ENCODE data around the gene ECSCR.
"Not testable (repeated sequence)": the region's sequence is repeated elsewhere in the genome, so short reads cannot be mapped to it uniquely, and the experiment has no call there.

ECSCR gene

DNA sequence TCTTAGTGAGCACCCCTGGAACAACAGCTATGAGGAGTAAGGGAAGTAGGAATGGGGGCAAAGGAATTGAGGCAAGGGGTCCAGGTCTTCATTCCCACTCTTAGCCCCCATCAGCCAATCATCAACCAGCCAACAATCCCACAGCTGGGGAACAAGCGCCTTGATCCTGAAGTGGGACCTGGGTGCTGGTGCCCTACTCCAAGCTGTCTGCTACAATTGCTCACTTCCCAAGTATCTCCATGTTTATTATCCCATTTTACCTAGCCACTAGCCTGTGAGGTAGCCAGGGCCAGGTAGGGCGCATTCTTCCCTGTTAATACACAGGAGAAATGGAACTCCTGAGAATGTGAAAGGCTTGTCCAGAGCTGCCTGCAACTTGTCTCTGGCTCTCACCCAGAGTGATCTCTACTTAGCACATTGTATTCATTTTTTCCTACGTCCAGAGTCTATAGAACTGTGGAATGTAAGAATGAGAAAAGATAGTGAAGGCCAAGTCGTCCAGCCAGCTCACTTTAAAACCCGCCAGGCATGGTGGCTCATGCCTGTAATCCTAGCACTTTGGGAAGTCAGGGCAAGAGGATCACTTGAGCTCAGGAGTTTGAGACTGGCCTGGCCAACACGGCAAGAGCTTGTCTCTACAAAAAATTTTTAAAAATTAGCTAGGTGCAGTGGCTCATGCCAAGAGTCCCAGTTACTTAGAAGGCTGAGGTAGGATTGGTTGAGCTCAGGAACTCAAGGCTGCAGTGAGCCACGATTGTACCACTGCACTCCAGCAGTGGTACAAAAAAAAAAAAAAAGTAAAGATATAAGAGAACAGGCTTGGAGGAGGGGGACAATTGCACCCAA lies 17.0 kb downstream of the ECSCR start:
- Histone ChIP-seq H3K4me3 (ENCODE audit: low read length) (no peak overlapping the region), H3K9me3 (ENCODE audit: control insufficient read depth, insufficient read depth, low read length) (no peaks in the 10 kb centered on the region), H3K27ac (ENCODE audit: low read length) (no peak overlapping the region), H3K4me1 (ENCODE audit: control insufficient read depth, insufficient read depth, low read length) (no peaks in the 10 kb centered on the region), H3K36me3 (ENCODE audit: control insufficient read depth, insufficient read depth, low read length) (no peaks in the 10 kb centered on the region), H3K27me3 (ENCODE audit: control insufficient read depth, insufficient read depth, low read length) (no peaks in the 10 kb centered on the region)
- WGBS (ENCODE audit: insufficient coverage, insufficient read length), result no CpG with 5 or more reads among the region's 7 CpGs
- no peak for DNase-seq (ENCODE audit: low read depth, low spot score)

DNA sequence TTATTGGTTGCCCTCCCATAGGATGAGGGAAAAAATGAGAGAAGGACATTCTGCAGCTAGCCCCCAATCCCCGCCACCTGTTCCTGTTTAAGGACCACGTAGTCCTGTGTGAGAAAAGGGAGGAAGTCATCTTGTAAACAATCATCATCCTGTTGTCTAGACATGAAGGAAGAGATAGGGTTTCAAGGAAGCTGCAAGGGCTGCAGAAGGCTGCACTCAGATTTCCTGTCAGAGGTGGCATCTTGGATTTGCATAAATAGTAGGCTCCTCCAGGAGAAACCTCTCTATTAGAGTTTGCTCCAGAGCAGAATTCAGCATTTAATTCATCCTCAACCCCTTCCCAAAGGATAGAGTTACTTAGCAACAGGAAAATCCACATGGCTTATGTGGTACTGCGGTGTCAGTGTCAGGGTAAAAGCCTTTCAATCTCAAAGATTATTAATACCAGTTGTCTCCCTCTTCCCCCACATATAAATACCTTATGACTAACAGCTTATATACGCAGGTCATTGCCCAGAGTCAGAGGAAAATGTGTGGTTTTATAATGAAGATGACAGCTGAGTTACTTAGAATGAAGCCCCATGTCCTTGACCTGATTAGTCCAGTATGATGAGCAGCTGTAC lies 18.6 kb downstream of the ECSCR start:
- Histone ChIP-seq H3K27me3 (ENCODE audit: control insufficient read depth, insufficient read depth, low read length) (no peaks in the 10 kb centered on the region), H3K36me3 (ENCODE audit: control insufficient read depth, insufficient read depth, low read length) (no peaks in the 10 kb centered on the region), H3K27ac (ENCODE audit: low read length) (no peak overlapping the region), H3K4me1 (ENCODE audit: control insufficient read depth, insufficient read depth, low read length) (peaks cover 1% of the 10 kb centered on the region; the same call in 1 of the 2 replicates), H3K4me3 (ENCODE audit: low read length) (no peak overlapping the region), H3K9me3 (ENCODE audit: control insufficient read depth, insufficient read depth, low read length) (no peaks in the 10 kb centered on the region)
- DNase-seq (ENCODE audit: low read depth, low spot score), result no peak
- no CpG with 5 or more reads among the region's 4 CpGs for WGBS (ENCODE audit: insufficient coverage, insufficient read length)

DNA sequence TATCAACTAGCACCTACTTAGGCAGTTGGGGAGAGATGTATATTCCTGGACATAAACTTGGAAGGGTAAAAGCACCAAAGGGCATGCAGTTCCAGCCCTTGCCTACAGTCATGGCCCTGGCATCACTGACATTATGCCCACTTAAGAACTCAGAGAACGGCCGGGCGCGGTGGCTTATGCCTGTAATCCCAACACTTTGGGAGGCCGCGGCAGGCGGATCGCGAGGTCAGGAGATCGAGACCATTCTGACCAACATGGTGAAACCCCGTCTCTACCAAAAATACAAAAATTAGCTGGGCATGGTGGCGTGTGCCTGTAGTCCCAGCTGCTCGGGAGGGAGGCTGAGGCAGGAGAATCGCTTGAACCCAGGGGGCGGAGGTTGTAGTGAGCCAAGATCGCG lies 22.1 kb downstream of the ECSCR start:
- H3K9me3 ChIP-seq (ENCODE audit: control insufficient read depth, insufficient read depth, low read length); H3K4me1 ChIP-seq (ENCODE audit: control insufficient read depth, insufficient read depth, low read length); H3K4me3 ChIP-seq (ENCODE audit: low read length); H3K27ac ChIP-seq (ENCODE audit: low read length); H3K36me3 ChIP-seq (ENCODE audit: control insufficient read depth, insufficient read depth, low read length); DNase-seq (ENCODE audit: low read depth, low spot score); H3K27me3 ChIP-seq (ENCODE audit: control insufficient read depth, insufficient read depth, low read length): not testable (repeated sequence)
- WGBS (ENCODE audit: insufficient coverage, insufficient read length), result no CpG with 5 or more reads among the region's 17 CpGs

DNA sequence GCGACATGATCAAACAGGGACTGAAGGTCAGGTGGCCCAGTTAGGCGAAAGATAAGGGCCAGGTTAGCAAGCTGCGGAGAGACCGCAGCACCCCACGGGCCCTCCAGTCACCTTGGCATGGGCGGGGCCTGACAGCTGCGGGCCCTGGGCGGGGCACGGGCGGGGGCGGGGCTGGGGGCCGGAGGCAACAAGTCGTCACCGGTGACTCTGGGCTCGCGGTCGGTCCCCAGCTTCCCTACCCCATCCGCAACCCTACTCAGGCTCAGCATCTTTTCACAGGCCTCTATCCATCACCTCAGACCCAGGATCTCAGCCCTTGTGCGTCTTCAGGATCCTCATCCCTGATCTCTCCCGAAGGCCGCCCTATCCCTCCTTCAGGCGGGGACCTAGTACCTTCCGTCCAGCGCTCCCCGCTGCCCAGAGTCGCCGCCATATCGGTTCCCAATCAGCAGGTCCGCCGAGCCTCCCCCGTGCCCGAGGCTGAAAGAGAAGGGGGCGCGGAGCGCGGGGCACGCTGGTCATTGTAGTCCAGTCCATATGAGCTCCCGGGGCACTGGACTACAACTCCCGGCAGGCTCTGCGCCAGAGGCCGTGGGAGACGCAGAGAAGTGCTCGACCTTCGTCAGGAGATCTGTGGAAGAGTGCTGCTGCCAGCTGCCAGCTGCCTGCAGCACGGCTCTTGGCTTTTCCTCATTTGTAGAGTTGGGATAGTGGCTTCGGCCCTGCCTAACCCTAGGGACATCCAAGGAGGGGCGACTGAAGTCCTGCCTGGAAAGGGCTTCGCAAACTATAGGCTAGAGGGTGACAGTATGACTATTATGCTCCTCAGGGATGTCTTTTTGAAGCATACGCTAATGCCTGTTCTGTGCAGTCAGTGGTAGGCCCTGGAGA lies 23.3 kb downstream of the ECSCR start, which contains the start of gene DNAJC18:
Gene DNAJC18 (minus strand): TSS at position 513 of the 891 bp plus-strand sequence. CDS start 80 bp downstream, at position 433.
- Histone ChIP-seq H3K36me3 (ENCODE audit: control insufficient read depth, insufficient read depth, low read length) (no peaks in the 10 kb centered on the region), H3K4me1 (ENCODE audit: control insufficient read depth, insufficient read depth, low read length) (peaks cover 1% of the 10 kb centered on the region; the same call in 1 of the 2 replicates), H3K27ac (ENCODE audit: low read length) (no peak within 1 kb of the TSS), H3K27me3 (ENCODE audit: control insufficient read depth, insufficient read depth, low read length) (no peaks in the 10 kb centered on the region), H3K9me3 (ENCODE audit: control insufficient read depth, insufficient read depth, low read length) (no peaks in the 10 kb centered on the region), H3K4me3 (ENCODE audit: low read length) (peak within 1 kb of the TSS; percentile 76; the same call in 1 of the 2 replicates)
- no CpG with 5 or more reads among the region's 49 CpGs for WGBS (ENCODE audit: insufficient coverage, insufficient read length)
- DNase-seq (ENCODE audit: low read depth, low spot score), result peak; percentile 93

DNA sequence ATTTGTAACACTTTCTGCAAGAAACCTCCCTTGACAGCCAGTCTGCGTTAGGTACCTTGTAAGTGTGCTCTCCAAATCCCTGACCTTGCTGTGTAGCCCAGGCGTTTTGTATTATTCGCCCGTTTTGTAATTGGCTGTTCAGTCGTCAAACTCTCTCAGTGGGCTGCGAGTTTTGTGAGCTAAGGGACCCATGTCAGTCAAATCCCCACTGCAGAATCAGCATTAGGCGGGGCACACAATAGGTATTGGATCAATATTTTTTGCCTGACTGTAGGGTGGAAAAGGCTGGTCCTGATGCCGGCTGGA lies 23.9 kb downstream of the ECSCR start:
- Histone ChIP-seq H3K27ac (ENCODE audit: low read length) (no peak overlapping the region), H3K4me3 (ENCODE audit: low read length) (peak overlapping the region; percentile 33; the same call in 1 of the 2 replicates)
- no CpG with 5 or more reads among the region's 8 CpGs for WGBS (ENCODE audit: insufficient coverage, insufficient read length)

DNA sequence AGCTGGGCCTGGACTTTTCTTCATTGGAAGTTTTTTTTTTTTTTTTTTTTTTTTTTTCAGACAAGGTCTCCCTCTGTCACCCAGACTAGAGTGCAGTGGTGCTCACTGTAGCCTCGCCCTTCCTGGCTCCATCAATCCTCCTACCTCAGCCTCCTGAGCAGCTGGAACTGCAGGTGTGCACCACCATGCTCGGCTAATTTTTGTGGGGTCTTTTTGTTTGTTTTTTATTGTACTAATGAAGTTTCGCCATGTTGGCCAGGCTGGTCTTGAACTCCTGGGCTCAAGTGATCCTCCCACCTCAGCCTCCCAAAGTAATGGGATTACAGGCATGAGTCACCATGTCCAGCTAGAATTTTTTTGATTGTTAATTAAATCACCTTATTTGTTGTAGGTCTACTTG lies 26.9 kb downstream of the ECSCR start:
- H3K36me3 ChIP-seq (ENCODE audit: control insufficient read depth, insufficient read depth, low read length), result no peaks in the 10 kb centered on the region
- no peak for DNase-seq (ENCODE audit: low read depth, low spot score)
- no peak overlapping the region for H3K27ac ChIP-seq (ENCODE audit: low read length)
- H3K4me1 ChIP-seq (ENCODE audit: control insufficient read depth, insufficient read depth, low read length), result peaks cover 1% of the 10 kb centered on the region; the same call in 1 of the 2 replicates
- H3K9me3 ChIP-seq (ENCODE audit: control insufficient read depth, insufficient read depth, low read length), result no peaks in the 10 kb centered on the region
- no peak overlapping the region for H3K4me3 ChIP-seq (ENCODE audit: low read length)
- H3K27me3 ChIP-seq (ENCODE audit: control insufficient read depth, insufficient read depth, low read length), result no peaks in the 10 kb centered on the region
- no CpG with 5 or more reads among the region's 3 CpGs for WGBS (ENCODE audit: insufficient coverage, insufficient read length)

More for the DNA sequence above, 23.9 kb downstream of the ECSCR start:
- no peaks in the 10 kb centered on the region for H3K36me3 ChIP-seq (ENCODE audit: control insufficient read depth, insufficient read depth, low read length)
- H3K27me3 ChIP-seq (ENCODE audit: control insufficient read depth, insufficient read depth, low read length), result no peaks in the 10 kb centered on the region
- peaks cover 1% of the 10 kb centered on the region; the same call in 1 of the 2 replicates for H3K4me1 ChIP-seq (ENCODE audit: control insufficient read depth, insufficient read depth, low read length)
- no peak for DNase-seq (ENCODE audit: low read depth, low spot score)
- no peaks in the 10 kb centered on the region for H3K9me3 ChIP-seq (ENCODE audit: control insufficient read depth, insufficient read depth, low read length)

DNA sequence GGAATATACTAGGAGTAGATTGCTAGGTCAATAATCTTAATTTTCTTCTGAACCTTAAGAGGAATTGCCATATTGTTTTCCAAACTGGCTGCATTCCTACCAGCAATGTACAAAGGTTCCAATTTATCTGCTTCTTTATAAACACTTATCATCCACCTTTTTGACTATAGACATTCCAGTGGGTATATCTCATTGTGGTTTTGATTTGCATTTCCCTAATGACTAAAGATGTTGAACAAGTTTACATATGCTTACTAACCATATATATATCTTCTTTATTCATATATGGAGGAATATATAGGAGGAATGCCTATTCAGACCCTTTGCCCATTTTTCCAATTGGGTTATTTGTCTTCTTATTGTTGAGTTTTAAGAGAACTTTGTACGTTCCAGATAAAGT lies 30.8 kb downstream of the ECSCR start:
- Histone ChIP-seq H3K4me3 (ENCODE audit: low read length) (no peak overlapping the region), H3K36me3 (ENCODE audit: control insufficient read depth, insufficient read depth, low read length) (no peaks in the 10 kb centered on the region; the same call in 1 of the 2 replicates)
- no CpG with 5 or more reads among the region's 1 CpG for WGBS (ENCODE audit: insufficient coverage, insufficient read length)

DNA sequence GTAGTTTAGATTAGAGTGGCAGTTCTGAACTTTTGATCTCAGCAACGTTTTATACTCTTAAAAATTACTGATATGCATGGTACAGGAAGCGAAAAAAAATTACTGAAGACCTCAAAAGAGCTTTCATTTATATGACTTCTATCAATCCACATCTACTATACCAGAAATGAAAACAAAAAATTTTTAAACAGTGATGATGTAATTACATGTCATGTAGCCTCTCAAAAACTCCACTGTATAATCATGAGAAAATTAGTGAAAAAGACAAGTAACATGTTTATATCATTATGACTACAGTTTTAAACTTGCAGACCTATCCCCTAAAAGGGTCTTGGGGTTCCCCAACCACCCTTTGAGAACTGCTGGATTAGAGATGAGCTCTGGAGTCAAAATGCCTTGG lies 32.5 kb downstream of the ECSCR start:
- Histone ChIP-seq H3K36me3 (ENCODE audit: control insufficient read depth, insufficient read depth, low read length) (no peaks in the 10 kb centered on the region; the same call in 1 of the 2 replicates), H3K4me1 (ENCODE audit: control insufficient read depth, insufficient read depth, low read length) (no peaks in the 10 kb centered on the region), H3K4me3 (ENCODE audit: low read length) (no peak overlapping the region), H3K27me3 (ENCODE audit: control insufficient read depth, insufficient read depth, low read length) (no peaks in the 10 kb centered on the region), H3K9me3 (ENCODE audit: control insufficient read depth, insufficient read depth, low read length) (no peaks in the 10 kb centered on the region), H3K27ac (ENCODE audit: low read length) (no peak overlapping the region)
- DNase-seq (ENCODE audit: low read depth, low spot score), result no peak
- WGBS (ENCODE audit: insufficient coverage, insufficient read length), result no CpG with 5 or more reads among the region's 2 CpGs

More for the DNA sequence above, 30.8 kb downstream of the ECSCR start:
- H3K27ac ChIP-seq (ENCODE audit: low read length), result no peak overlapping the region
- no peaks in the 10 kb centered on the region for H3K4me1 ChIP-seq (ENCODE audit: control insufficient read depth, insufficient read depth, low read length)
- H3K27me3 ChIP-seq (ENCODE audit: control insufficient read depth, insufficient read depth, low read length), result no peaks in the 10 kb centered on the region
- no peak for DNase-seq (ENCODE audit: low read depth, low spot score)
- H3K9me3 ChIP-seq (ENCODE audit: control insufficient read depth, insufficient read depth, low read length), result no peaks in the 10 kb centered on the region

DNA sequence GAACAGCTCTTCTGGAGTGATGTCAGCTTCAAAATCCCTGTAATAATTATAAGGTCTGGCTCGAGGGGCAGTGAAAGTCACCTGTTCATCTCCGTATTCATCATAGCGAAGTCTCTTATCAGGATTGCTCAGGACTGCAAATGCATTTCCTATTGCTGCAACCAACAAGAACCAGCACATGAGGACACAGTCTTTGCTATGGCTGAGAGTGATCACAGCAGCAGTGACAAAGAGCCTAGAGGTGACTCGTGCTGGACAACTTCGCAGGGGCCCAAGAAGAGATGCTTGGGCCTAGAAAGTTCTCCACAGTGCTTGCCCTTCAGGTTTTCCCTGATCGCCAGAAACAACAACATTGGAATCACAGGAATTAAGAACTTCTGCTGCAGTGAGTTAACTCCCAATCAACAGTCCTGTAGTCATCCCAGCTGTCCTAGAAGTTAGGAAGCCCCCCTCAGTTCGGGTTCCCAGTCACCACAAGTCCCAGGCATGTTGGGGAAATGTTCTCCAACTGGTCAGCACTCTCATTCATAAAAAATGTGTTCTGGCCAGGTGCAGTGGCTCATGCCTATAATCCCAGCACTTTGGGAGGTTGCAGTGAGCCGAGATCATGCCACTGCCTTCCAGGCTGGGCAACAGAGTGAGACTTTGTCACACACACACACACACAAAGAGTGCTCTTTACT lies 36.2 kb downstream of the ECSCR start:
- no peak overlapping the region for H3K4me3 ChIP-seq (ENCODE audit: low read length)
- H3K9me3 ChIP-seq (ENCODE audit: control insufficient read depth, insufficient read depth, low read length), result no peaks in the 10 kb centered on the region
- no peak for DNase-seq (ENCODE audit: low read depth, low spot score)
- no peaks in the 10 kb centered on the region for H3K4me1 ChIP-seq (ENCODE audit: control insufficient read depth, insufficient read depth, low read length)
- no peaks in the 10 kb centered on the region for H3K27me3 ChIP-seq (ENCODE audit: control insufficient read depth, insufficient read depth, low read length)
- no CpG with 5 or more reads among the region's 8 CpGs for WGBS (ENCODE audit: insufficient coverage, insufficient read length)
- peaks cover 4% of the 10 kb centered on the region; the same call in 1 of the 2 replicates for H3K36me3 ChIP-seq (ENCODE audit: control insufficient read depth, insufficient read depth, low read length)
- H3K27ac ChIP-seq (ENCODE audit: low read length), result no peak overlapping the region

Data from iPS DF 6.9 (cell line).